ENCODE results near the gene PYM1.

DNA sequence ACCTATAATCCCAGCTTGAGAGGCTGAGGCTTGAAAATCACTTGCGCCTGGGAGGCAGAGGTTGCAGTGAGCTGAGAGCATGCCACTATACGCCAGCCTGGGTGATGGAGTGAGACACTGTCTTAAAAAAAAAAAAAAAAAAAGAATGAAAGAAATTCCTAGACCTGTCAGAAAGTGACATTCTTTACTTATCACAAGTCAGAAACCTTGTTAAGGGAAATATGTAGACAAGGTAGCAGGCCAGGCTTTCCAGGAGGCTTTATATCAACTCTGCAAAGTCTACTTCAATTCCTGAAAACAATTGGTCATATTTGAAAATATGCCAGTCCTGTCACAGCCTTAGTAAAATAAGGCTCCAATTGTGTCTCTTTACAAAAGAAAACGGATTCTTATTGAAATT is 65.8 kb downstream of the PYM1 start:
- TF ChIP-seq, protein P1, sequence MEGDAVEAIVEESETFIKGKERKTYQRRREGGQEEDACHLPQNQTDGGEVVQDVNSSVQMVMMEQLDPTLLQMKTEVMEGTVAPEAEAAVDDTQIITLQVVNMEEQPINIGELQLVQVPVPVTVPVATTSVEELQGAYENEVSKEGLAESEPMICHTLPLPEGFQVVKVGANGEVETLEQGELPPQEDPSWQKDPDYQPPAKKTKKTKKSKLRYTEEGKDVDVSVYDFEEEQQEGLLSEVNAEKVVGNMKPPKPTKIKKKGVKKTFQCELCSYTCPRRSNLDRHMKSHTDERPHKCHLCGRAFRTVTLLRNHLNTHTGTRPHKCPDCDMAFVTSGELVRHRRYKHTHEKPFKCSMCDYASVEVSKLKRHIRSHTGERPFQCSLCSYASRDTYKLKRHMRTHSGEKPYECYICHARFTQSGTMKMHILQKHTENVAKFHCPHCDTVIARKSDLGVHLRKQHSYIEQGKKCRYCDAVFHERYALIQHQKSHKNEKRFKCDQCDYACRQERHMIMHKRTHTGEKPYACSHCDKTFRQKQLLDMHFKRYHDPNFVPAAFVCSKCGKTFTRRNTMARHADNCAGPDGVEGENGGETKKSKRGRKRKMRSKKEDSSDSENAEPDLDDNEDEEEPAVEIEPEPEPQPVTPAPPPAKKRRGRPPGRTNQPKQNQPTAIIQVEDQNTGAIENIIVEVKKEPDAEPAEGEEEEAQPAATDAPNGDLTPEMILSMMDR (IDR thresholded peaks at IDR 0.05) = no peak
- TF ChIP-seq POLR2A (IDR thresholded peaks at IDR 0.05) (no peak), EP300 (IDR thresholded peaks at IDR 0.05) (no peak), POLR2AphosphoS5 (IDR thresholded peaks at IDR 0.05) (no peak)

Measured in sigmoid colon (tissue), 4 donors.